Trophoblast cell (in vitro differentiated cells and primary cell): ENCODE data around the gene ATXN1.

Experiments
- DNase-seq, 2 donors: peaks; one replicate each; pipeline ENCODE4 v3.0.0-alpha.2; 2016
- H2AFZ ChIP-seq: 2 replicates; pipeline ENCODE4 v1.6.1; 2013; ENCODE audit warnings: low read length, moderate library complexity, mild to moderate bottlenecking; ENCODE audit not compliant: insufficient read depth, poor library complexity
- H2AK5ac ChIP-seq: 2 replicates; pipeline ENCODE4 v1.6.1; 2013; ENCODE audit warnings: mild to moderate bottlenecking, low read length
- H2BK120ac ChIP-seq: 2 replicates; pipeline ENCODE4 v1.6.1; 2013; ENCODE audit warnings: low read length, mild to moderate bottlenecking, moderate library complexity; ENCODE audit not compliant: insufficient read depth, poor library complexity
- H2BK12ac ChIP-seq: 2 replicates; pipeline ENCODE4 v1.6.1; 2013; ENCODE audit warnings: mild to moderate bottlenecking, low read length, moderate library complexity
- H2BK5ac ChIP-seq: 2 replicates; pipeline ENCODE4 v1.6.1; 2013; ENCODE audit warnings: low read length, low read depth, moderate library complexity, mild to moderate bottlenecking; ENCODE audit not compliant: poor library complexity
- H3K14ac ChIP-seq: 2 replicates; pipeline ENCODE4 v1.6.1; 2013; ENCODE audit warnings: mild to moderate bottlenecking, low read length
- H3K18ac ChIP-seq: 2 replicates; pipeline ENCODE4 v1.6.1; 2013; ENCODE audit warnings: mild to moderate bottlenecking, low read length
- H3K23ac ChIP-seq: 2 replicates; pipeline ENCODE4 v1.6.1; 2013; ENCODE audit warnings: low read length
- H3K27ac ChIP-seq: 2 replicates; pipeline ENCODE4 v1.5.1; 2013; ENCODE audit warnings: low read depth, mild to moderate bottlenecking, inconsistent platforms, low read length, moderate library complexity
- H3K27me3 ChIP-seq: 2 replicates; pipeline ENCODE4 v1.6.1; 2013; ENCODE audit warnings: inconsistent platforms, mild to moderate bottlenecking, low read length, moderate library complexity; ENCODE audit not compliant: insufficient read depth
- H3K36me3 ChIP-seq, 2 experiments: 1 replicate in 1 of 2; 2 replicates in 1 of 2; pipeline ENCODE4 v1.6.1; 2013; ENCODE audit warnings: low read length in 2 of 2, mild to moderate bottlenecking in 2 of 2, moderate library complexity in 1 of 2; ENCODE audit not compliant: insufficient read depth in 2 of 2, control insufficient read depth in 1 of 2
- H3K4ac ChIP-seq: 2 replicates; pipeline ENCODE4 v1.6.1; 2013; ENCODE audit warnings: low read depth, mild to moderate bottlenecking, low read length, moderate library complexity
- H3K4me1 ChIP-seq, 2 experiments: 1 replicate in 1 of 2; 2 replicates in 1 of 2; pipeline ENCODE4 v1.6.1; 2013; ENCODE audit warnings: low read length in 2 of 2, mild to moderate bottlenecking in 2 of 2, moderate library complexity in 1 of 2; ENCODE audit not compliant: insufficient read depth in 2 of 2, control insufficient read depth in 1 of 2
- H3K4me2 ChIP-seq: 2 replicates; pipeline ENCODE4 v1.6.1; 2013; ENCODE audit warnings: inconsistent platforms, mild to moderate bottlenecking, low read length, moderate library complexity
- H3K4me3 ChIP-seq: 2 replicates; pipeline ENCODE4 v1.5.1; 2013; ENCODE audit warnings: mild to moderate bottlenecking, low read depth, low read length, inconsistent platforms
- H3K79me1 ChIP-seq: one replicate; pipeline ENCODE4 v1.6.1; 2013; ENCODE audit warnings: low read length
- H3K79me2 ChIP-seq: 2 replicates; pipeline ENCODE4 v1.6.1; 2013; ENCODE audit warnings: low read length, mild to moderate bottlenecking; ENCODE audit not compliant: control insufficient read depth, insufficient read depth, poor library complexity
- H3K9ac ChIP-seq: 2 replicates; pipeline ENCODE4 v1.6.1; 2013; ENCODE audit warnings: mild to moderate bottlenecking, low read length
- H3K9me3 ChIP-seq: 2 replicates; pipeline ENCODE4 v1.6.1; 2013; ENCODE audit warnings: low read depth, mild to moderate bottlenecking, control low read depth, inconsistent platforms, low read length; ENCODE audit not compliant: insufficient read depth
- H4K12ac ChIP-seq: 2 replicates; pipeline ENCODE4 v1.6.1; 2013; ENCODE audit warnings: low read depth, mild to moderate bottlenecking, low read length, moderate library complexity
- H4K8ac ChIP-seq: 2 replicates; pipeline ENCODE4 v1.6.1; 2013; ENCODE audit warnings: low read depth, mild to moderate bottlenecking, low read length, moderate library complexity
- H4K91ac ChIP-seq: one replicate; pipeline ENCODE4 v1.6.1; 2013; ENCODE audit warnings: low read depth, mild to moderate bottlenecking, low read length, moderate library complexity
- WGBS: extraction: QIAGEN DNeasy Blood & Tissue Kit; methylation state at CpG from one replicate; pipeline ENCODE4 v1.1.7; 2013; ENCODE audit warnings: missing lambda C conversion rate; ENCODE audit not compliant: insufficient read length, insufficient coverage; ENCODE audit errors: extremely low coverage; 5-methylcytosine and 5-hydroxymethylcytosine counted together

ATXN1 gene

DNA sequence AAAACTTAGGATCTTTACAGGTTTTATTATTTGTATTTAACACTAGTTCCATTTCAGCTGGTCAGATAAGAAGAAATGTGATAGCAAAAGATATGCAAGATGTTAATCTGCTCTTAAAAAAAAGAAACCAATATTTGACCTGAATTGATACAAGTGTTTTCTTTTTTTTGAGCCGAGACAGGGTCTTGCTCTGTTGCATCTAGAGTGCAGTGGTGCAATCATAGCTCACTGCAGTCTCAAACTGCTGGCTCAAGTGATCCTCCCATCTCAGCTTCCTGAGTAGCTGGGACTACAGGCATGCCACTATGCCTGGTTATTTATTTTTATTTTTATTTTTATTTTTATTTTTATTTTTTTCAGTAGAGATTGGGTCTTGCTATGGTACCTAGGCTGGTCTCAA lies 389.9 kb downstream of the ATXN1 start:
- no CpG with 5 or more reads among the region's 1 CpG for whole genome bisulfite sequencing
- H2BK120ac ChIP-seq, result no peak overlapping the region
- no peak overlapping the region for H3K4me2 ChIP-seq

GRCh38 chr6:16370943-16371342 lies 390.3 kb downstream of the ATXN1 start:
- Histone ChIP-seq H3K36me3 (no peaks in the 10 kb centered on the region), H3K79me1 (peaks cover 6% of the 10 kb centered on the region), H3K4me2 (no peak overlapping the region), H2AK5ac (no peak overlapping the region), H3K4me1 (peaks cover 11 to 23% of the 10 kb centered on the region in 2 experiments), H2BK12ac (no peak overlapping the region), H3K27ac (no peak overlapping the region), H3K27me3 (no peaks in the 10 kb centered on the region), H2BK120ac (no peak overlapping the region), H3K9me3 (no peaks in the 10 kb centered on the region), H3K4ac (no peak overlapping the region), H3K23ac (no peak overlapping the region), H3K4me3 (no peak overlapping the region), H3K9ac (no peak overlapping the region), H4K8ac (no peak overlapping the region), H2AFZ (no peak overlapping the region), H4K91ac (no peak overlapping the region), H3K79me2 (no peaks in the 10 kb centered on the region), H4K12ac (no peak overlapping the region), H2BK5ac (no peak overlapping the region), H3K18ac (no peak overlapping the region), H3K14ac (no peak overlapping the region)
- no peak for DNase-seq
- WGBS, result no CpG with 5 or more reads among the region's 2 CpGs

More for the DNA sequence above, 389.9 kb downstream of the ATXN1 start:
- no peak for DNase-seq
- Histone ChIP-seq H3K9ac (no peak overlapping the region), H3K36me3 (no peaks in the 10 kb centered on the region), H3K27ac (no peak overlapping the region), H3K9me3 (no peaks in the 10 kb centered on the region), H2AFZ (no peak overlapping the region), H3K4me1 (peaks cover 11 to 20% of the 10 kb centered on the region in 2 experiments), H2BK12ac (no peak overlapping the region), H3K4me3 (no peak overlapping the region), H3K27me3 (no peaks in the 10 kb centered on the region), H2AK5ac (no peak overlapping the region), H4K91ac (no peak overlapping the region), H4K12ac (no peak overlapping the region), H2BK5ac (no peak overlapping the region), H3K79me1 (peaks cover 6% of the 10 kb centered on the region), H3K4ac (no peak overlapping the region), H3K18ac (no peak overlapping the region), H3K79me2 (no peaks in the 10 kb centered on the region), H3K23ac (no peak overlapping the region), H3K14ac (no peak overlapping the region), H4K8ac (no peak overlapping the region)

DNA sequence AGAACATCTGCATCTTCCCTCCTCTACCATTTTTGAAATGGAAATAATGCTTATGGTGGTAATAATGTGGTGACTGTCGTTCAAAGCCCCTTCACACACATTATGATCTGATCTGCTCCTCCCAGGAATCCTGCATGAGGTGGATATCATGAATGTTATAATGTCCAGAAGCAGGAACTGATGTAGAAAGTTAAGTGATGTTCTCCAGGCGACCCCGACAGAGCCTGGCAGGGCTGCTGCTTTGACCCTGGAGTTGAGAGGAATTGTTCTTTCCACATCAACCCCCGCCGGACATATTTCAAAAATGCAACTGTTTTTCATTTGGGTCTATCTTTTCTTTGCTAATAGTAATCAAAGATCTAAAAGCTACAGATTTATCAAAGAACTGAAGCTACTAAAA lies 391.3 kb downstream of the ATXN1 start:
- Histone ChIP-seq H3K9me3 (no peaks in the 10 kb centered on the region), H4K8ac (no peak overlapping the region), H3K18ac (no peak overlapping the region), H2AFZ (no peak overlapping the region), H4K91ac (peak overlapping the region; percentile 52), H3K4me3 (no peak overlapping the region), H2AK5ac (no peak overlapping the region), H3K79me1 (peaks cover 6% of the 10 kb centered on the region), H4K12ac (no peak overlapping the region), H3K4me1 (peaks cover 11 to 23% of the 10 kb centered on the region in 2 experiments), H3K4ac (no peak overlapping the region), H3K27me3 (no peaks in the 10 kb centered on the region), H3K79me2 (no peaks in the 10 kb centered on the region), H2BK12ac (no peak overlapping the region), H3K23ac (no peak overlapping the region), H3K36me3 (no peaks in the 10 kb centered on the region), H3K4me2 (no peak overlapping the region), H3K9ac (no peak overlapping the region), H3K14ac (no peak overlapping the region), H2BK120ac (no peak overlapping the region), H3K27ac (peak overlapping the region; percentile 44), H2BK5ac (peak overlapping the region; percentile 13)
- WGBS, result no CpG with 5 or more reads among the region's 5 CpGs
- no peak for DNase-seq

GRCh38 chr6:16369140-16369745 lies 392.0 kb downstream of the ATXN1 start:
- Histone ChIP-seq H3K4ac (no peak overlapping the region), H3K14ac (peak overlapping the region; percentile 48), H3K18ac (no peak overlapping the region), H3K36me3 (no peaks in the 10 kb centered on the region), H2BK120ac (no peak overlapping the region), H2AK5ac (no peak overlapping the region), H2BK5ac (peak overlapping the region; percentile 58), H3K9me3 (no peaks in the 10 kb centered on the region), H3K27ac (peak overlapping the region; percentile 44), H3K4me3 (no peak overlapping the region), H3K9ac (no peak overlapping the region), H3K23ac (no peak overlapping the region), H2BK12ac (no peak overlapping the region), H4K91ac (peak overlapping the region; percentile 52), H2AFZ (no peak overlapping the region), H3K79me2 (no peaks in the 10 kb centered on the region), H3K79me1 (peaks cover 6% of the 10 kb centered on the region), H3K27me3 (no peaks in the 10 kb centered on the region), H4K8ac (no peak overlapping the region), H3K4me1 (peaks cover 11 to 23% of the 10 kb centered on the region in 2 experiments), H3K4me2 (no peak overlapping the region), H4K12ac (no peak overlapping the region)
- no CpG with 5 or more reads among the region's 8 CpGs for WGBS
- no peak for DNase-seq
